ENCODE measurements around the gene MSI2.

DNA sequence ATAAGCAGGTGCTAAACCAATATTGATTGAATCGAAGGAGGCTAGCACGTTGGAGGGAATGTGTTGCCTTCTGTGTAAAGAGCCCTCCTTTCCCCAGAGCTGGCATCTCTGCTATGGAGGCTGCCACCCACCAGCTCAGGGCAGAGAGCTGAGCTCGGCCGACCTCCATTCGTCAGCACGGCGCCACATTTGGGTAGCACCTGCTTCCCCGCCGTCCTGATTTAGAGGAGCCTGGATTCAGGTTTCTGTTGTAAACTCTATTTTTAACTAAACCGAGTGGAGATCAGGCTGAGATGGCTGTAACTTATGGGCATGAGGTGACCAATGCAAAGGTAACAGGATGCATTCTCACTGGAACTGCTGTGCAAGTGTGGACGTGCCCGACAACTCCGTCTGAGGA is 316.3 kb downstream of the MSI2 start:
- TF ChIP-seq, protein P1, sequence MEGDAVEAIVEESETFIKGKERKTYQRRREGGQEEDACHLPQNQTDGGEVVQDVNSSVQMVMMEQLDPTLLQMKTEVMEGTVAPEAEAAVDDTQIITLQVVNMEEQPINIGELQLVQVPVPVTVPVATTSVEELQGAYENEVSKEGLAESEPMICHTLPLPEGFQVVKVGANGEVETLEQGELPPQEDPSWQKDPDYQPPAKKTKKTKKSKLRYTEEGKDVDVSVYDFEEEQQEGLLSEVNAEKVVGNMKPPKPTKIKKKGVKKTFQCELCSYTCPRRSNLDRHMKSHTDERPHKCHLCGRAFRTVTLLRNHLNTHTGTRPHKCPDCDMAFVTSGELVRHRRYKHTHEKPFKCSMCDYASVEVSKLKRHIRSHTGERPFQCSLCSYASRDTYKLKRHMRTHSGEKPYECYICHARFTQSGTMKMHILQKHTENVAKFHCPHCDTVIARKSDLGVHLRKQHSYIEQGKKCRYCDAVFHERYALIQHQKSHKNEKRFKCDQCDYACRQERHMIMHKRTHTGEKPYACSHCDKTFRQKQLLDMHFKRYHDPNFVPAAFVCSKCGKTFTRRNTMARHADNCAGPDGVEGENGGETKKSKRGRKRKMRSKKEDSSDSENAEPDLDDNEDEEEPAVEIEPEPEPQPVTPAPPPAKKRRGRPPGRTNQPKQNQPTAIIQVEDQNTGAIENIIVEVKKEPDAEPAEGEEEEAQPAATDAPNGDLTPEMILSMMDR (IDR thresholded peaks at IDR 0.05) = no peak
- TF ChIP-seq POLR2AphosphoS5 (IDR thresholded peaks at IDR 0.05) (no peak), POLR2A (IDR thresholded peaks at IDR 0.05) (no peak)
